ENCODE results near the gene RCBTB1. TPM values are rescaled to one million over a fixed set of nuclear protein-coding genes. Genes with fewer than 3 reads are reported as not detected.

Gene RCBTB1
- total RNA-seq, 1 donor from 2014 or later = 22.6 TPM

DNA sequence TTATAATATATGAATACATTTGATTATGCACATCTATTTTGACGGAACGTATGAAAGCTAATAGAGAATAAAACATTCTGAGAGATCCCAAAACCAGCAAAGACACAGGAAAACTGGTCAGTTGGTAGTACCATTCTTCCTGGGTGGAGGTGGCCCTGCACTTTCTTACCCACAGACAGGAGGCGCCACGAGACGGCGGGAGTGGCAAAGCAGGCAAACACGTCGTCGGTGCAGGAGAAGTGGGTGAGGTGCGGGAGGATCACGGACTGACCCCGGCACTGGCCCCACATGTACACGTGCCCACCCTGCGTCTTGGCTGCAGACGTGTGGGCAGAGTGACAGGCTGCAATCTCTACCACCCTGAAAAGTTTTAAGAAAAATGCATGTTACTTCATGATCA lies 36.1 kb downstream of the RCBTB1 start:
- Mint-ChIP-seq H3K4me3 (no peak overlapping the region), H3K9me3 (no peaks in the 10 kb centered on the region), H3K4me1 (peaks cover 3% of the 10 kb centered on the region), H3K36me3 (ENCODE audit: low read depth) (peaks cover 73% of the 10 kb centered on the region), H3K27me3 (no peaks in the 10 kb centered on the region), H3K27ac (no peak overlapping the region)
- no peak for ATAC-seq (ENCODE audit: low read depth)
- intact Hi-C loops (cut with micrococcal nuclease) = no loop called here
- ChIA-PET CTCF (no interaction called here), POLR2A (no interaction called here)
- no peak for DNase-seq
- TF ChIP-seq, protein P1, sequence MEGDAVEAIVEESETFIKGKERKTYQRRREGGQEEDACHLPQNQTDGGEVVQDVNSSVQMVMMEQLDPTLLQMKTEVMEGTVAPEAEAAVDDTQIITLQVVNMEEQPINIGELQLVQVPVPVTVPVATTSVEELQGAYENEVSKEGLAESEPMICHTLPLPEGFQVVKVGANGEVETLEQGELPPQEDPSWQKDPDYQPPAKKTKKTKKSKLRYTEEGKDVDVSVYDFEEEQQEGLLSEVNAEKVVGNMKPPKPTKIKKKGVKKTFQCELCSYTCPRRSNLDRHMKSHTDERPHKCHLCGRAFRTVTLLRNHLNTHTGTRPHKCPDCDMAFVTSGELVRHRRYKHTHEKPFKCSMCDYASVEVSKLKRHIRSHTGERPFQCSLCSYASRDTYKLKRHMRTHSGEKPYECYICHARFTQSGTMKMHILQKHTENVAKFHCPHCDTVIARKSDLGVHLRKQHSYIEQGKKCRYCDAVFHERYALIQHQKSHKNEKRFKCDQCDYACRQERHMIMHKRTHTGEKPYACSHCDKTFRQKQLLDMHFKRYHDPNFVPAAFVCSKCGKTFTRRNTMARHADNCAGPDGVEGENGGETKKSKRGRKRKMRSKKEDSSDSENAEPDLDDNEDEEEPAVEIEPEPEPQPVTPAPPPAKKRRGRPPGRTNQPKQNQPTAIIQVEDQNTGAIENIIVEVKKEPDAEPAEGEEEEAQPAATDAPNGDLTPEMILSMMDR (IDR thresholded peaks at IDR 0.05) = no peak

DNA sequence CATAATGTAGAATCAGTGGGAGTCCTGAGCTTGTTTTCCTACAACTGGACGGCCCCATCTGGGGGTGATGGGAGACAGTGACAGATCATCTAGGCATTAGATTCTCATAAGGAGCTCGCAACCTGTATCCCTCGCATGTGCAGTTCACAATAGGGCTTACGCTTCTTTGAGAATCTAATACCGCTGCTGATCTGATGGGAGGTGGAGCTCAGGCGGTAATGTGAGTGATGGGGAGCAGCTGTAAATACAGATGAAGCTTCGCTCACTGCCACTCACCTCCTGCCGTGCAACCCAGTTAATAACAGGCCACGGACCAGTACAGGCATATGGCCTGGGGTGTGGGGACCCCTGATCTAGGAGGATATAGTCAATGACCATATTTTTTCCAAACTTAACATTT lies 38.8 kb downstream of the RCBTB1 start:
- H3K4me3 Mint-ChIP-seq = no peak overlapping the region
- H3K4me1 Mint-ChIP-seq = peaks cover 3% of the 10 kb centered on the region
- intact Hi-C loops (cut with micrococcal nuclease) = no loop called here
- ChIA-PET CTCF (interaction anchor here (0.7 to 1.7 kb wide), 2 partner anchors 125 to 246 kb away, joined by 3 read pairs; no protein-coding TSS in a partner anchor), POLR2A (interaction anchor here (0.6 kb wide), 1 partner anchor 40 kb away, joined by 7 read pairs; no protein-coding TSS in a partner anchor)
- ATAC-seq (ENCODE audit: low read depth) = no peak
- H3K27ac Mint-ChIP-seq = no peak overlapping the region
- TF ChIP-seq, protein P1 (IDR thresholded peaks at IDR 0.05) = no peak
- DNase-seq = no peak
- no peaks in the 10 kb centered on the region for H3K27me3 Mint-ChIP-seq
- H3K9me3 Mint-ChIP-seq = no peaks in the 10 kb centered on the region
- peaks cover 69% of the 10 kb centered on the region for H3K36me3 Mint-ChIP-seq (ENCODE audit: low read depth)

DNA sequence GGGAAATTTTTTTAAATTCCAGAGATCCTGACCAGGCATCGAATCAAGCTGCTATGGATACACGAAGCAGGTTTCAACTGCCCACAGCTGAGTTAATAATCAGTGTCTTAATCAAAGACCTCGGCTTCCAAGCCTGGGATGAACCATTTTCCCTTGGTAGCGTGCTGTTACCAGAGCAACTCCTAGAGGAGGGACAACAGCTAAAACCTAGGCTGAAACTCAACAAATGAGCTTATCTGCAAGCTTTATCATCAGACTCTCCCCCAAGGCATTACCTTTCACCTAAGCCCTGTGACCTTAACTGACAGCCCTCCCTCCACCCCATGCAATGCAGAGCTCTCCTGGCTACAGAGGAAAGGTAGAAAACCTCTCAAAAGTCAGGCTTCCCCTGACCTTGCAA lies 39.7 kb downstream of the RCBTB1 start:
- Mint-ChIP-seq H3K36me3 (ENCODE audit: low read depth) (peaks cover 69% of the 10 kb centered on the region), H3K4me3 (no peak overlapping the region), H3K27ac (no peak overlapping the region), H3K27me3 (no peaks in the 10 kb centered on the region), H3K4me1 (peaks cover 6% of the 10 kb centered on the region), H3K9me3 (no peaks in the 10 kb centered on the region)
- POLR2A ChIA-PET = interaction anchor here (0.5 kb wide), 1 partner anchor 77 kb away, joined by 4 read pairs; no protein-coding TSS in a partner anchor
- CTCF ChIA-PET = interaction anchor here (1.7 kb wide), 1 partner anchor 245 kb away, joined by 3 read pairs; no protein-coding TSS in a partner anchor
- TF ChIP-seq, protein P1 (IDR thresholded peaks at IDR 0.05) = no peak
- intact Hi-C loops (cut with micrococcal nuclease) = no loop called here
- ATAC-seq (ENCODE audit: low read depth) (no peak), DNase-seq (no peak)

DNA sequence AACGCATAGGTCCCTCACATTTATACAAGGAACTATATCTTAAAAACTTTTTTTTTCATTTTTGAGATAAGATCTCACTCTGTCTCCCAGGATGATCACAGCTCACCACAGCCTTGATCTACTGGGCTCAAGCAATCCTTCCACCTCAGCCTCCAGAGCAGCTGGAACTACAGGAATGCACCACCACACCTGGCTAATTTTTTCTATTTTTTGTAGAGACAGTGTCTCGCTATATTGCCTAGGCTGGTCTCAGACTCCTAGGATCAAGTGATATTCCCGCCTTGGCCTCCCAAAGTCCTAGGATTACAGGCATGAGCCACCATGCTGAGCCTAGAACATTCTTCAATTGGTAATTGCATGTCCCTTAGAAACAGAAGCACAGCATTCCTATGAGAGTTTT lies 41.7 kb downstream of the RCBTB1 start:
- Mint-ChIP-seq H3K27ac (no peak overlapping the region), H3K4me1 (peaks cover 22% of the 10 kb centered on the region), H3K4me3 (no peak overlapping the region), H3K27me3 (no peaks in the 10 kb centered on the region), H3K9me3 (no peaks in the 10 kb centered on the region), H3K36me3 (ENCODE audit: low read depth) (peaks cover 66% of the 10 kb centered on the region)
- no peak for ATAC-seq (ENCODE audit: low read depth)
- no peak for DNase-seq
- TF ChIP-seq, protein P1 (IDR thresholded peaks at IDR 0.05) = no peak
- ChIA-PET CTCF (no interaction called here), POLR2A (interaction anchor here (0.6 kb wide), 1 partner anchor 37 kb away, joined by 4 read pairs; no protein-coding TSS in a partner anchor)
- intact Hi-C loops (cut with micrococcal nuclease) = no loop called here

DNA sequence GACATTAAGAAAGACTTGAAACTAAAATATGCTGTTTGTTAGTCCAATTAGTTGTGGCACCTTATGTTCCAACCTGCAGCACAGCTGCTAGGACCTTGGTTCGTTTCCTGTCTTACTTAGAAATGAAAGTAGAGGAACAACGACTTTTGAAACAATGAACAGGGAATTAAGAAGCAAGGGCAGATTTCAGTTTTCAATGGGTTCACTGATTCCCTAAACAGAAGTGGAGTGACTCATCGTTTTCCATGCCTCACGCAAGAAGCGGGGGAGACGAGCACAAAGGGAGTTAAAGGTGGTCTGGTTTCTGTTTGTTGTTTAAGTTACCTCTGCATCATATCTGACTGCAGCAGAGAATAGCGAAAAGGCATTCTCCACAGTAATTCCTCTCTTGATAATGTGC lies 44.8 kb downstream of the RCBTB1 start:
- ATAC-seq (ENCODE audit: low read depth) = peak; percentile 34
- peaks cover 45% of the 10 kb centered on the region for H3K36me3 Mint-ChIP-seq (ENCODE audit: low read depth)

More for the DNA sequence above, 44.8 kb downstream of the RCBTB1 start:
- Mint-ChIP-seq H3K27me3 (no peaks in the 10 kb centered on the region), H3K4me3 (peak overlapping the region; percentile 57), H3K9me3 (no peaks in the 10 kb centered on the region), H3K27ac (peak overlapping the region; percentile 78), H3K4me1 (peaks cover 31% of the 10 kb centered on the region)
- intact Hi-C loops (cut with micrococcal nuclease) = no loop called here
- TF ChIP-seq, protein P1 (IDR thresholded peaks at IDR 0.05) = no peak
- ChIA-PET POLR2A (interaction anchor here (1.1 to 1.8 kb wide), 2 partner anchors 40 to 45 kb away, joined by 6 to 15 read pairs; partner anchors contain the start of gene PHF11), CTCF (interaction anchor here (1.0 kb wide), 1 partner anchor 13 kb away, joined by 4 read pairs; no protein-coding TSS in a partner anchor)
- DNase-seq = no peak
